IPS-18c (cell line): Measurements from ENCODE around the gene C19orf33.

ENCODE experiments used
- H3K4me3 ChIP-seq: 2 replicates; pipeline ENCODE4 v1.7.0; 2013; ENCODE audit warnings: low read depth, mild to moderate bottlenecking, low read length, moderate library complexity; ENCODE audit not compliant: insufficient read depth
- H3K9me3 ChIP-seq: one replicate; pipeline ENCODE4 v1.6.1; 2013; ENCODE audit warnings: mild to moderate bottlenecking, low read length, moderate library complexity; ENCODE audit not compliant: control insufficient read depth, insufficient read depth

The C19orf33 gene

GRCh38 chr19:38276942-38277517 is 27.0 kb upstream of the C19orf33 start:
- Histone ChIP-seq H3K9me3 (no peaks in the 10 kb centered on the region), H3K4me3 (no peak overlapping the region)

- no peak overlapping the region for H3K4me3 ChIP-seq
These were observed 26.5 kb upstream of the C19orf33 start for GRCh38 chr19:38277549-38277948.

GRCh38 chr19:38277969-38278680 is 25.9 kb upstream of the C19orf33 start:
- Histone ChIP-seq H3K4me3 (no peak overlapping the region), H3K9me3 (no peaks in the 10 kb centered on the region)

More at GRCh38 chr19:38277549-38277948, 26.5 kb upstream of the C19orf33 start:
- no peaks in the 10 kb centered on the region for H3K9me3 ChIP-seq

GRCh38 chr19:38278751-38279150 is 25.3 kb upstream of the C19orf33 start:
- no peak overlapping the region for H3K4me3 ChIP-seq
- no peaks in the 10 kb centered on the region for H3K9me3 ChIP-seq

- H3K9me3 ChIP-seq: no peaks in the 10 kb centered on the region
- no peak overlapping the region for H3K4me3 ChIP-seq
These were observed 23.8 kb upstream of the C19orf33 start for GRCh38 chr19:38280030-38280921.

- H3K4me3 ChIP-seq: no peak overlapping the region
- H3K9me3 ChIP-seq: no peaks in the 10 kb centered on the region
These were observed 22.1 kb upstream of the C19orf33 start for GRCh38 chr19:38281811-38282566.

GRCh38 chr19:38283271-38283670 is 20.8 kb upstream of the C19orf33 start:
- Histone ChIP-seq H3K9me3 (no peaks in the 10 kb centered on the region), H3K4me3 (no peak overlapping the region)

- no peaks in the 10 kb centered on the region for H3K9me3 ChIP-seq
- H3K4me3 ChIP-seq: no peak overlapping the region
These were observed 19.6 kb upstream of the C19orf33 start for GRCh38 chr19:38284422-38284821.

- H3K4me3 ChIP-seq: no peak overlapping the region
- H3K9me3 ChIP-seq: no peaks in the 10 kb centered on the region
These were observed 18.5 kb upstream of the C19orf33 start for GRCh38 chr19:38285567-38285966.

- H3K4me3 ChIP-seq: no peak overlapping the region
These were observed 16.4 kb upstream of the C19orf33 start for GRCh38 chr19:38287604-38288003.

GRCh38 chr19:38288123-38288855 is 15.8 kb upstream of the C19orf33 start:
- Histone ChIP-seq H3K4me3 (no peak overlapping the region), H3K9me3 (no peaks in the 10 kb centered on the region)

More at GRCh38 chr19:38287604-38288003, 16.4 kb upstream of the C19orf33 start:
- no peaks in the 10 kb centered on the region for H3K9me3 ChIP-seq

- no peak overlapping the region for H3K4me3 ChIP-seq
- no peaks in the 10 kb centered on the region for H3K9me3 ChIP-seq
These were observed 14.1 kb upstream of the C19orf33 start for GRCh38 chr19:38289955-38290354.

- no peak overlapping the region for H3K4me3 ChIP-seq
- no peaks in the 10 kb centered on the region for H3K9me3 ChIP-seq
These were observed 13.4 kb upstream of the C19orf33 start for GRCh38 chr19:38290631-38291147.

GRCh38 chr19:38291855-38292254 is 12.2 kb upstream of the C19orf33 start:
- no peaks in the 10 kb centered on the region for H3K9me3 ChIP-seq
- H3K4me3 ChIP-seq: no peak overlapping the region

- H3K4me3 ChIP-seq: no peak overlapping the region
These were observed 10.8 kb upstream of the C19orf33 start for GRCh38 chr19:38293281-38293680.

GRCh38 chr19:38294090-38294489 is 10.0 kb upstream of the C19orf33 start:
- Histone ChIP-seq H3K4me3 (no peak overlapping the region), H3K9me3 (no peaks in the 10 kb centered on the region)

More at GRCh38 chr19:38293281-38293680, 10.8 kb upstream of the C19orf33 start:
- no peaks in the 10 kb centered on the region for H3K9me3 ChIP-seq
